ENCODE results near the gene CDKN2A. TPM values are rescaled to one million over a fixed set of nuclear protein-coding genes. Genes with fewer than 3 reads are reported as not detected.
"Not testable (repeated sequence)": the region's sequence is repeated elsewhere in the genome, so short reads cannot be mapped to it uniquely, and the experiment has no call there.

Gene CDKN2A
- total RNA-seq, 1 experiment from 2014 or later, result 257 TPM

- no peak for TF ChIP-seq CTCF (IDR thresholded peaks at IDR 0.05; ENCODE audit: unreplicated experiment)
- intact Hi-C loops (cut with micrococcal nuclease; ENCODE audit: unreplicated experiment), result loop anchor here (5.0 kb wide), 1 partner anchor 39 kb away; no protein-coding TSS in a partner anchor
- Mint-ChIP-seq H3K27me3 (ENCODE audit: unreplicated experiment) (no peaks in the 10 kb centered on the region), H3K36me3 (ENCODE audit: insufficient read depth, unreplicated experiment) (peaks cover 20% of the 10 kb centered on the region), H3K4me1 (ENCODE audit: low read depth, unreplicated experiment) (peaks cover 14% of the 10 kb centered on the region), H3K27ac (ENCODE audit: unreplicated experiment) (no peak overlapping the region), H3K9me3 (ENCODE audit: low read depth, unreplicated experiment) (no peaks in the 10 kb centered on the region), H3K4me3 (ENCODE audit: low read depth, unreplicated experiment) (no peak overlapping the region)
- DNase-seq, result no peak
- BruUV-seq (replicated peaks), result no TSS peak
- CTCF ChIA-PET, result no interaction called here
Observed at GRCh38 chr9:21961569-21961968, 32.6 kb downstream of the CDKN2A start.

GRCh38 chr9:21959268-21959667, 34.9 kb downstream of the CDKN2A start:
- H3K9me3 Mint-ChIP-seq (ENCODE audit: low read depth, unreplicated experiment); BruUV-seq (replicated peaks); H3K36me3 Mint-ChIP-seq (ENCODE audit: insufficient read depth, unreplicated experiment); CTCF ChIA-PET; H3K27me3 Mint-ChIP-seq (ENCODE audit: unreplicated experiment); H3K4me3 Mint-ChIP-seq (ENCODE audit: low read depth, unreplicated experiment); intact Hi-C loops (cut with micrococcal nuclease; ENCODE audit: unreplicated experiment); H3K27ac Mint-ChIP-seq (ENCODE audit: unreplicated experiment); DNase-seq; H3K4me1 Mint-ChIP-seq (ENCODE audit: low read depth, unreplicated experiment): not testable (repeated sequence)

GRCh38 chr9:21958833-21959232, 35.4 kb downstream of the CDKN2A start:
- no peak for DNase-seq
- CTCF ChIA-PET, result no interaction called here
- no peaks in the 10 kb centered on the region for H3K27me3 Mint-ChIP-seq (ENCODE audit: unreplicated experiment)
- no peaks in the 10 kb centered on the region for H3K36me3 Mint-ChIP-seq (ENCODE audit: insufficient read depth, unreplicated experiment)
- H3K4me1 Mint-ChIP-seq (ENCODE audit: low read depth, unreplicated experiment), result no peaks in the 10 kb centered on the region
- no TSS peak for BruUV-seq (replicated peaks)
- intact Hi-C loops (cut with micrococcal nuclease; ENCODE audit: unreplicated experiment), result no loop called here
- no peak overlapping the region for H3K4me3 Mint-ChIP-seq (ENCODE audit: low read depth, unreplicated experiment)
- H3K9me3 Mint-ChIP-seq (ENCODE audit: low read depth, unreplicated experiment), result no peaks in the 10 kb centered on the region
- no peak for TF ChIP-seq CTCF (IDR thresholded peaks at IDR 0.05; ENCODE audit: unreplicated experiment)
- H3K27ac Mint-ChIP-seq (ENCODE audit: unreplicated experiment), result no peak overlapping the region

GRCh38 chr9:21945606-21946005, 48.6 kb downstream of the CDKN2A start:
- H3K27ac Mint-ChIP-seq (ENCODE audit: unreplicated experiment), result no peak overlapping the region
- no peak for DNase-seq
- H3K27me3 Mint-ChIP-seq (ENCODE audit: unreplicated experiment), result no peaks in the 10 kb centered on the region
- intact Hi-C loops (cut with micrococcal nuclease; ENCODE audit: unreplicated experiment), result no loop called here
- no peaks in the 10 kb centered on the region for H3K36me3 Mint-ChIP-seq (ENCODE audit: insufficient read depth, unreplicated experiment)
- no peak for TF ChIP-seq CTCF (IDR thresholded peaks at IDR 0.05; ENCODE audit: unreplicated experiment)
- CTCF ChIA-PET, result interaction anchor here (0.7 kb wide), 1 partner anchor 70 kb away, joined by 5 read pairs; no protein-coding TSS in a partner anchor
- peaks cover 6% of the 10 kb centered on the region for H3K9me3 Mint-ChIP-seq (ENCODE audit: low read depth, unreplicated experiment)
- H3K4me3 Mint-ChIP-seq (ENCODE audit: low read depth, unreplicated experiment), result no peak overlapping the region
- H3K4me1 Mint-ChIP-seq (ENCODE audit: low read depth, unreplicated experiment), result no peaks in the 10 kb centered on the region
- no TSS peak for BruUV-seq (replicated peaks)

- Mint-ChIP-seq H3K4me1 (ENCODE audit: low read depth, unreplicated experiment) (no peaks in the 10 kb centered on the region), H3K36me3 (ENCODE audit: insufficient read depth, unreplicated experiment) (no peaks in the 10 kb centered on the region), H3K27me3 (ENCODE audit: unreplicated experiment) (no peaks in the 10 kb centered on the region), H3K9me3 (ENCODE audit: low read depth, unreplicated experiment) (peaks cover 4% of the 10 kb centered on the region), H3K4me3 (ENCODE audit: low read depth, unreplicated experiment) (no peak overlapping the region), H3K27ac (ENCODE audit: unreplicated experiment) (no peak overlapping the region)
- intact Hi-C loops (cut with micrococcal nuclease; ENCODE audit: unreplicated experiment), result no loop called here
- CTCF ChIA-PET, result no interaction called here
- no peak for DNase-seq
- BruUV-seq (replicated peaks), result no TSS peak
- TF ChIP-seq CTCF (IDR thresholded peaks at IDR 0.05; ENCODE audit: unreplicated experiment), result no peak
Observed at GRCh38 chr9:21943464-21943863, 50.7 kb downstream of the CDKN2A start.

Measured in Calu3 (cell line).